ENCODE data around the gene TENT4A.
A peak's percentile ranks its signal among the peaks of the same experiment; 100 is the strongest.

The TENT4A gene

DNA sequence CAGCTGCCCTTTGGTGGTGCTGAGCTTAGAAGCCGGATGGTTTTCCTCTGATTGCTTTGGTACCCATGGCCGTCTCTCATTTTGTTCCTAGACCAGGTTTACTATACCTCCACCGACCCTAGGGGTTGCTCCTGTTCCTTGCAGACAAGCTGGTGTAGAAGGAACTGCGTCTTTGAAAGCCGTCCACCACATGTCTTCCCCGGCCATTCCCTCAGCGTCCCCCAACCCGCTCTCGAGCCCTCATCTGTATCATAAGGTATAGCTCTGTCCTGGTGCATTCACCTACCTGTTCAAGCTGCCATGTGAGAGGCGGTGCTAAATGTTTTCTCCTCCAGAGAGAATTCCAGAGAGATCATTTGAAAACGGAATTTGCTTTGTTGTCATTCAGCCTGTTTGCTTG lies 39.5 kb downstream of the TENT4A start:
- DNase-seq (ENCODE audit: low spot score), result no peak

DNA sequence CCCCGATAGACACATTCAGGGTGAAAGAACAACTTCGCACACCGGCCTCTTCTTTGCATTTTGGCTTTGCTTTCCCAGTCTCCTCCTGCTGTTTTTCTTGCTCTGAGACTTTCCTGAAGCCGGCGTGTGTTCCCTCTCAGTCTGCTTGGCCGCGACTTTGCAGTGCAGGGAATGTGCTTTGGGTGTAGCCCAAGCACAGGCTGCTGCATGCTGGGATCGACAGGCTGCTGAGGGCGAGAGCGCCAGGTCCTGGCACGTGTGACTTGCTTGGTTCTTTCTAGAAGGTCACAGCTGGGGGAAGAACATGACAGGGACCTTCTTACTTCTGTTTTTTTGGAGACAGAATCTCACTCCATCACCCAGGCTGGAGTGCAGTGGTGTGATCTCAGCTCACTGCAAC lies 40.6 kb downstream of the TENT4A start:
- DNase-seq (ENCODE audit: low spot score), result no peak

- no peak for DNase-seq (ENCODE audit: low spot score)
These were observed 41.5 kb downstream of the TENT4A start for GRCh38 chr5:6754766-6755165.

DNA sequence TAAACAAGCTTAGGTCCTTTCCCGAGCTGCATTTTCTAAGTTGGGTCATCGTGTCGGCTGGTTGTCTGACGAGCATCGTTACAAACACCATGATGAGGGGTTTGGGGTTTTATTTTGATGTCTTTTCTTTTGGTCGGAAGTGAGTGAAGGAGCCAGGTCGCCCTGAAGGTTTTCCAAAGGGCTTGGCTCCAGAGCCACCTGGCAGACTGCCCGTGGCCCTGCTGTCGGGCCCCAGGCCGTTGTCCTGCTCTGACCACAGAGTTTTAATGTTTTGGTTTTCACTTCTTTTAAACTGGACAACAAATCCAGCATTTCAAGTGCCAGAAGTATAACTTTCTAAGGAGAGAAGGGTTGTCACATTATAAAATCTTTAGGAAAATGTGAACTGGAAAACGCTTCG lies 42.3 kb downstream of the TENT4A start:
- DNase-seq (ENCODE audit: low spot score), result no peak

DNA sequence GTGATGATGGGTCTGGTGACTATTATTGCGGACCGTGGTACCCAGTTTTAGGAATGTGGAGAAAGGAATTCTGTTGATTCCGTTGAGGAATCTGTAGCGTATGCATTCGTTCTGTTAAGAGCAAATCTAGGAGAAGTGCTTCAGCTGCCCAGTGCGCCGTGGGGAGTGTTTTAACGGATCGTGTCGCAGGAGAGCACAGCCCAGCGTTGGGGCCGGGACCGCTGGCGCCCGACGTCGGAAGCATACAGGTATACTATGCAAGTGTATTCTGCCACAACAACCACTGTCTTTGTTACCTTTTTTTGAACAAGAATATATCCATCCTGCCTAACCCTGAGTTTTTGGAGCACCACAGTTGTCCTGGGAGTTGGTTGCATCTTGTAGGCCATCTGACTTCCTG lies 42.7 kb downstream of the TENT4A start:
- DNase-seq (ENCODE audit: low spot score), result no peak

- peak; percentile 22 for DNase-seq (ENCODE audit: low spot score)
These were observed 44.3 kb downstream of the TENT4A start for GRCh38 chr5:6757414-6757969.

DNA sequence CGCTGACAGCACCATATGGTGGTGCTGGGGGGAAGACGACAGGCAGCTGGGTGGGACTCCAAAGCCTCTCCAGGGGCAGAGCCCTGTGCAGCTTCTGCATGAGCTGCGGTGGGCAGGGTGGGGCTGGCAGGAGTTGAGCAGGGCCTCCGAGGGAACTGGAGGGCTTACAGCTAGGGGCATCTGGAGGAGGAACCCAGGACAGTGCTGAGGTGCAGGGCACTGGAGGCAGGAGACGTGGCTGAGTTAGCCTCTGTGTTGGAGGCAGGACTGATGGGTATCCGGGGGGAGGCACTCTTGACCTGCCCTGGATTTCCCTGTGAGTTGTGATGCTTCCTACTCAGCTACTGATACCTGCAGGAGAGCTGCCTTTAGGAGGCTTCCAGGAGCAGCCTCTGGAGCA lies 45.0 kb downstream of the TENT4A start:
- no peak for DNase-seq (ENCODE audit: low spot score)

DNA sequence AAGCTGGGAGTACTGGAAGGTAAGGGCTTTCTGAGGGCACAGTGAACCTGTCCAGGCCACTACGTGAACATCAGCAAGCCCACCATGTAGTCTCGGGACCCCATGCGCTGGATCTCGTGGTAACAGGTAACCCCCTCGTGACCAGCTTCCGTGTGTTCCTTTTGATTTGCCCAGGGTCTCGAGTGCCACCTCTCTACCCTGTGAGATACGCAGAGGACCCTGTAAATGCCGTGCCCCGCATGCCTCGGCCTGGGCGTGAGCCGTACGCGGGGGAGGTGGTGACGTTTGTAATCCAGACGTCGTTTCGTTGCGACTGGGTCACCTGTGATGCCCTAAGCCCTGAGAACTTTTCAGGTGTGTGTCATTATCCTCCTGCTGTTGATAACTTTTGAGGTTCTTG lies 45.5 kb downstream of the TENT4A start:
- DNase-seq (ENCODE audit: low spot score), result no peak

DNA sequence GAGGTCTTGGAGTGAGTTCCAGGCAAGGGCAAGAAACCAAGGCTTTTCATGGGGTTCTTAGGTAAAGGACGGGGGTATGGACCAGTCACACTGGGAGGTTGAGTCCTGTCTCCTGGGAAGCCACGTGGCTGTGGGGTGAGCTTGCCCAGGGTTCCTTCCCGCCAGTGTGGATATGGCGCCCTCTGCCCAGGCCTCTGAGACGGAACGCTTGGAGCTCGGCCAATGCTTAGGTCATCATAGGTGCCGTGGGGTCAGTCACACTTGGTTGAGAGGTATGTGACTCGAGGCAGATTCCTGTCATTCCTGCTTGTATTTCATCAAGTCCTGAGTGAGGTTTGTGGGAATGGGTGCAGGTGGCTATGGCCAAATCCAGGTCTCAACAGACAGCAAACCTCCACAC lies 46.2 kb downstream of the TENT4A start:
- DNase-seq (ENCODE audit: low spot score), result peak; percentile 29

GRCh38 chr5:6759983-6760382 lies 46.8 kb downstream of the TENT4A start:
- DNase-seq (ENCODE audit: low spot score), result no peak

DNA sequence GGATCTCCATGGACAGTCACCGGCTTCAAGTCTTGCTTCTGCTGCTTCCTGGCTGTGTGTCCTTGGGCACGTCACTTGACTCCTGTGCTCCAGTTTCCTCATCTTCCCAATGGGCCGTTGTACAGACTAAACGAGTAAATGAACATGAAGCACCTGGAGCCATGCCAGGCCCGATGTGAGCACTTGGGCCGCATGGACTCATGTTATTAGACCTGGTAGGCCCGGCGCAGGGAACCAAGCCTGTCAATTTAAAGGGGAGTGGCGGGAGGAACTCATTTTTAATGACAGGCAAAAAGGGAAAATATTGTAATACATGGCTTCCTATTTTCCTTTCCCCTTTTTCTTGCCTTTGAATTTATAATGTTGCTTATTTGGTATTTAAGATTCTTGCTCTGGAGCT lies 47.5 kb downstream of the TENT4A start:
- no peak for DNase-seq (ENCODE audit: low spot score)

GRCh38 chr5:6761333-6761732 lies 48.1 kb downstream of the TENT4A start:
- no peak for DNase-seq (ENCODE audit: low spot score)

DNA sequence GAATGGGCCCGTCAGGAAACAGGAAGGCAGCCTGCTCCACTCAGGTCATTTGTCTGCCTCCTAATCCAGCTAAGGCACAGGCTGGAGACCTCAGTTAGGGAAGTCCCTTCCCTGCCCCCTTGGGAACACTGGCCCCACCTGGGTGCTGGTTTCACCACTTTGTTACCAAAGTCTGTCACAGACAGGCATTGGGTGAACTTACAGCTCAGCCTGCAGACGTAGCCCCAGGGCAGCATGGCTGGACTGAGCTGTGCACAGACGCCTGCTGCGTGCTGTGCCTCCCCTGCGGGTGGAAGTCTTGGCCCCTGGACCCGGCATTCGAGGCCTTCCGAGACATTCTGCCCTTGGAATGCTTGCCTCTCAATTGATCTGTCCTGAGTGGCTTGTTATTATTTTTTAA lies 48.9 kb downstream of the TENT4A start:
- no peak for DNase-seq (ENCODE audit: low spot score)

DNA sequence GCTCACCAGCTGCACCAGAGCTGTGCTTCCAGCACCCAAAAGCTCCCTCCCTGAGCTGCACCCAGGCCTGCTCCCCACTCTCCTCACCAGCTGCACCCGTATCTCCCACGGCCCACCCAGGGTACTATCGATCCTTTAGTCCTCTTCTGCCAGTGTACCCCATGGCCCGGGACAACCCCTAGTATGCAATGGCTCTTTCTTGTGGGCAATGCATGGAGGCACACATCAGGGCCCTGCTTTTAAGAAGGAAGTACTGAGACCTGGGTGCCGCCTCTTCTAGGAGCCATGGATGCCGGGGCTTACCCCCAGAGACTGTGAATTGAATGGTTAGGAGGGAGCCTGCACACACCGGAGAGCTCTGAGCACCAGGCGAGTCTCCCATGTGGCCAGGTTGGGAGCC lies 49.5 kb downstream of the TENT4A start:
- DNase-seq (ENCODE audit: low spot score), result no peak

DNA sequence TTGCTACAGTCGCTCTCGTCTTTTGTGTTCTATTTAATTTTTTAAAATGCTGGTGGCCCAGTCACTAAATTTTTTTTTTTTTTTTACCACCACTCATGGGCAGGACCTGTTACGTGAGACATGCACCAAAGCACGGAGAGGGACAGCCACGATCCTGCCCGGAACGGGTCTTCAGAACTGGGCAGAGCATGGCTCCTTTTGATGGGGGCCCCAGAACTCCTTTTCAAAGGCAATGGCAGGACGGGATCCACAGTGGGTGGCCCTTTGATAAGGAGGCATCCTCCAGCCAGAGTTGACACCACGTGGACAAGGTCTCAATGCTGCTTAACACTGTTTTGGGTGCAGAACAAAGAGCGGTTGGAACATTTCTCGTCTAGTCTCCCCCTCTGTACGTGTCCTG lies 50.0 kb downstream of the TENT4A start:
- DNase-seq (ENCODE audit: low spot score), result no peak

- peak; percentile 87 for DNase-seq (ENCODE audit: low spot score)
These were observed 52.6 kb downstream of the TENT4A start for GRCh38 chr5:6765612-6766525.

- DNase-seq (ENCODE audit: low spot score), result no peak
These were observed 53.4 kb downstream of the TENT4A start for GRCh38 chr5:6766604-6767093.

GRCh38 chr5:6767481-6768063 lies 54.3 kb downstream of the TENT4A start:
- DNase-seq (ENCODE audit: low spot score), result no peak

DNA sequence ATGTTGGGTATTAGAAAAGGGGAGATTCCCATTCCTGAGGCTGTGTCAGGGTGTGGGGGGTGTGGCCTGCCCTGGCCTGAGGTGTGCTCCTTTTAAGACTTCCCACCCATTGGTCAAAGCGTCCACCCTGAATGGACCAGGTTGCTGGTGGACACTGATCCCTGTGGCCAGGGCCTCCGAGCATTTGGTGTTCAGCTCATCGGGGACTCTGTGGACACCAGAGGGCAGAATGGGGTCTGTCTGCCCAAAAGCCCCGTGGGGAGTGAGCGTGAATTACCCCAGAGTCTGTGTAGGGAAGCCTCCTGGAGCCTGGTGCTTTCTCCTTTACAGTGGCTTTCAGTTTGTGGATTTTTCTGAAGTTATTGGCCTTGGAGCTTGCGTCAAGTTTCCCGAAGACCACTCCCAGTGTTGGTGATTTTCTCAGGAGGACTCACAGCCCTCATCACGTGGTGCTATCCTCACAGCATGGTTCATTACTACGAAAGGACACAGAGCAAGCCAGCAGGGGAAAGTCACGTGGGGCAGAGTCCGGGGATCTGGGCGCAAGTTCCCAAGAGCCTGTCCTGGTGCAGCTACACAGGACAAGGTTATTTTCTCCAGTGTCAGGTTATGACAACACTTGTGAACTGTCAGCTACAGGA lies 55.5 kb downstream of the TENT4A start:
- no peak for DNase-seq (ENCODE audit: low spot score)

GRCh38 chr5:6770826-6771607 lies 57.8 kb downstream of the TENT4A start:
- DNase-seq (ENCODE audit: low spot score), result no peak

- no peak for DNase-seq (ENCODE audit: low spot score)
These were observed 59.7 kb downstream of the TENT4A start for GRCh38 chr5:6772886-6773285.
